Bronchial epithelial cell (primary cell): ENCODE data around the gene MCF2L2. TPM values are rescaled to one million over a fixed set of nuclear protein-coding genes. Genes with fewer than 3 reads are reported as not detected.
"Not testable (repeated sequence)": the region's sequence is repeated elsewhere in the genome, so short reads cannot be mapped to it uniquely, and the experiment has no call there.

Source experiments
- DNase-seq: peaks from one replicate; pipeline ENCODE4 v3.0.0-alpha.2; 2010; ENCODE audit warnings: low read depth
- FAIRE-seq: peaks from 2 replicates; lab custom pipeline; 2011; peaks lifted over from hg19 to GRCh38; lab: Jason Lieb, UNC
- H3K27me3 ChIP-seq: 2 replicates; pipeline ENCODE4 v1.5.1; 2011; ENCODE audit warnings: low read length; ENCODE audit not compliant: control insufficient read depth, insufficient read depth
- H3K36me3 ChIP-seq: 2 replicates; pipeline ENCODE4 v1.5.1; 2011; ENCODE audit warnings: low read length; ENCODE audit not compliant: control insufficient read depth, insufficient read depth
- H3K4me3 ChIP-seq: 2 replicates; pipeline ENCODE4 v1.5.1; 2011; ENCODE audit warnings: mild to moderate bottlenecking, low read depth, low read length, control low read depth
- total RNA-seq: library from RNA; depleted of rRNA; stranded (reverse); fragments of >200 nt; gene quantifications from 2 replicates; pipeline ENCODE4 v1.2.1, GENCODE V29; 2014
- TF ChIP-seq, protein P1 (sequence below): IDR thresholded peaks from 2 replicates; pipeline ENCODE4 v1.5.1; 2011; ENCODE audit warnings: mild to moderate bottlenecking, moderate library complexity, low read length, control low read depth, inconsistent platforms; ENCODE audit not compliant: insufficient read depth, severe bottlenecking

MCF2L2 gene
- total RNA-seq, 1 donor from 2014 or later: 0.26 TPM

DNA sequence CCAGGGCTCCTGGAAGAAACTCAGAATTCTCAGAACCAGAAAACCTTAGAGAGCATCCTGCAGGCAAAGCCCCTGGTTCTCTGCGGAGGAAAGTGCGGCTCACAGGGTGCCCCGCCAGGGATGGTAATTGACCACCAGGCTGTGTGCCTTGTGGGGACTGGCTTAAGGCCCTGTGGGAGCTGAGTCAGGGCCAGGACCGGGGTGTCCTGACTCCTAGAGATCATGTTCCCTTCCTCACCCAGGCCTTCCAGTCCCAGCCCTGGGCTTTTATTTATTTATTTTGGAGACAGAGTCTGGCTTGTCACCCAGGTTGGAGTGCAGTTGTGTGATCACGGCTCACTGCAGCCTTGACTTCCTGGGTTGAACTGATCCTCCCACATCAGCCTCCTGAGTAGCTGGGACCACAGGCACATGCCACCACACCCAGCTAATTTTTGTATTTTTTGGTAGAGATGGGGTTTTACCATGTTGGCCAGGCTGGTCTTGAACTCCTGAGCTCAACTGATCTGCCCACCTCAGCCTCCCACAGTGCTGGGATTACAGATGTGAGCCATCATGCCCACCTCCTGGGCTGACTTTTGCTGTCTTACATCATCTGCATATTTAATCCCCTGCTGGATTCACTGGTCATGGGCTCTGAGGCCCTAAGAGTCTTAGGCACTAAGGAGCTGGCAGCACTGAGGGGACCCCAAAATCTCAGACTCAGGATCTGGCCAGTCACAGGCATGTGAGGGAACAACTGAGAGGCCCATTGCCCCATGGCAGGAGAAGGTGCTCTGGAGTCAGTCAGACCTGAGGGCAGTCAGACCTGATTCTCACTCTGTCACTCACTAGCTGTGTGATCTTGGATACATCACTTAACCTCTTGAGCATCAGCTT, 245.4 kb downstream of the MCF2L2 start:
- H3K36me3 ChIP-seq: no peaks in the 10 kb centered on the region
- DNase-seq (no peak), FAIRE-seq (no peak)
- H3K4me3 ChIP-seq: no peak overlapping the region
- peaks cover 11% of the 10 kb centered on the region for H3K27me3 ChIP-seq
- TF ChIP-seq, protein P1, sequence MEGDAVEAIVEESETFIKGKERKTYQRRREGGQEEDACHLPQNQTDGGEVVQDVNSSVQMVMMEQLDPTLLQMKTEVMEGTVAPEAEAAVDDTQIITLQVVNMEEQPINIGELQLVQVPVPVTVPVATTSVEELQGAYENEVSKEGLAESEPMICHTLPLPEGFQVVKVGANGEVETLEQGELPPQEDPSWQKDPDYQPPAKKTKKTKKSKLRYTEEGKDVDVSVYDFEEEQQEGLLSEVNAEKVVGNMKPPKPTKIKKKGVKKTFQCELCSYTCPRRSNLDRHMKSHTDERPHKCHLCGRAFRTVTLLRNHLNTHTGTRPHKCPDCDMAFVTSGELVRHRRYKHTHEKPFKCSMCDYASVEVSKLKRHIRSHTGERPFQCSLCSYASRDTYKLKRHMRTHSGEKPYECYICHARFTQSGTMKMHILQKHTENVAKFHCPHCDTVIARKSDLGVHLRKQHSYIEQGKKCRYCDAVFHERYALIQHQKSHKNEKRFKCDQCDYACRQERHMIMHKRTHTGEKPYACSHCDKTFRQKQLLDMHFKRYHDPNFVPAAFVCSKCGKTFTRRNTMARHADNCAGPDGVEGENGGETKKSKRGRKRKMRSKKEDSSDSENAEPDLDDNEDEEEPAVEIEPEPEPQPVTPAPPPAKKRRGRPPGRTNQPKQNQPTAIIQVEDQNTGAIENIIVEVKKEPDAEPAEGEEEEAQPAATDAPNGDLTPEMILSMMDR: no peak

DNA sequence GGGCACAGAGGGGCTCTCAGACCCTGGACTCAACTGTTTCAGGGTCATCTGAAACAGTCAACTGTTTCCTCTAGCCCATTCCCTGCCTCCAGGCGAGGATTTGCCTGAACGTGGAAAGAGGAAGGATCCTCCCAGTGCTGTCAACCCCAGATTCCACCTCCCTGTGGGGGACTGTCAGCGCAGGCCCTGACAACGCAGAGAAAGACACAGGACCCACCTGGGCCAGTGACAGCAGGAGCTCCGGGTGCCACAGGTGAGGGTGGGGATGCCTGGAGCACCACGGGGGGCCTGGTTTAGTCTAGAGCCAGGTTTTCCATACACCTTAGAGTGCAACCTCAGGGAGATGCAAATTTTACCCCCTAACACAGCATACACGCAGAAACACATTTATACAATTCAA, 246.3 kb downstream of the MCF2L2 start:
- DNase-seq (no peak), FAIRE-seq (no peak)
- TF ChIP-seq, protein P1: no peak
- Histone ChIP-seq H3K27me3 (peaks cover 11% of the 10 kb centered on the region), H3K36me3 (no peaks in the 10 kb centered on the region), H3K4me3 (no peak overlapping the region)

GRCh38 chr3:183181606-183182005, 246.8 kb downstream of the MCF2L2 start:
- Histone ChIP-seq H3K27me3 (peaks cover 11% of the 10 kb centered on the region), H3K4me3 (no peak overlapping the region), H3K36me3 (no peaks in the 10 kb centered on the region)
- FAIRE-seq (no peak), DNase-seq (no peak)
- TF ChIP-seq, protein P1: no peak

- DNase-seq (no peak), FAIRE-seq (no peak)
- H3K4me3 ChIP-seq: no peak overlapping the region
- TF ChIP-seq, protein P1: no peak
- H3K27me3 ChIP-seq: peaks cover 11% of the 10 kb centered on the region
- H3K36me3 ChIP-seq: no peaks in the 10 kb centered on the region
Observed at GRCh38 chr3:183180784-183181295, 247.6 kb downstream of the MCF2L2 start.

- DNase-seq: no peak
- no peak overlapping the region for H3K4me3 ChIP-seq
- FAIRE-seq: no peak
- peaks cover 11% of the 10 kb centered on the region for H3K27me3 ChIP-seq
- H3K36me3 ChIP-seq: no peaks in the 10 kb centered on the region
- TF ChIP-seq, protein P1: no peak
Observed at GRCh38 chr3:183180110-183180783, 248.2 kb downstream of the MCF2L2 start.

DNA sequence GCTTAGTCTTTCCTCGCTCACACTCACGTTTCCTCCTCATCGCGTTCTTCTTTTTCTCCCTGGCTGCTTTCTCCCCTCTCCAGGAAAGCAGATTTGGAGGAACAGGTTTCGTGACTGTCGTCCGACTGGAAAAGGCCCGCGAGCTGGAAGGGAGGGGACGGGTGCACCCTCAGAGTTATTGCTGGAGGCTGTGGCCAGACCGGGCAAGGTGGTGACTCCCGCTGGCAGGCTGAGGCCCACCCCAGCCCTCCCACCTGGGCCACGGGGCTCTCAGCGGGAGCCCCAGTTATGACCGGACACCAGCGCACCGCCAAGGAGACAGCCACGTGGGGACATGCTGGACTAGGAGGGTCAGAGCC, 248.9 kb downstream of the MCF2L2 start:
- not testable (repeated sequence) for DNase-seq, H3K36me3 ChIP-seq, FAIRE-seq
- peaks cover 11% of the 10 kb centered on the region for H3K27me3 ChIP-seq
- H3K4me3 ChIP-seq: peak overlapping the region; percentile 46
